Large intestine (tissue), 3 donors: Measurements from ENCODE around the gene EPHA2. TPM values are rescaled to one million over a fixed set of nuclear protein-coding genes. Genes with fewer than 3 reads are reported as not detected.
"Not testable (repeated sequence)": the region's sequence is repeated elsewhere in the genome, so short reads cannot be mapped to it uniquely, and the experiment has no call there.

Experiments used
- DNase-seq, 2 donors: peaks; one replicate each; pipeline versions ENCODE4 v3.0.0 to v3.0.0-alpha.2; 2013
- H3K27ac ChIP-seq: one replicate; pipeline ENCODE4 v1.5.1; 2013; ENCODE audit warnings: low read length
- H3K27me3 ChIP-seq: 2 replicates; pipeline ENCODE4 v1.6.1; 2013; ENCODE audit warnings: low read length; ENCODE audit not compliant: control insufficient read depth, insufficient read depth
- H3K36me3 ChIP-seq: 2 replicates; pipeline ENCODE4 v1.6.1; 2013; ENCODE audit warnings: low read length; ENCODE audit not compliant: control insufficient read depth, insufficient read depth
- H3K4me1 ChIP-seq: one replicate; pipeline ENCODE4 v1.6.1; 2013; ENCODE audit warnings: low read length; ENCODE audit not compliant: control insufficient read depth, insufficient read depth
- H3K4me3 ChIP-seq: one replicate; pipeline ENCODE4 v1.5.1; 2013; ENCODE audit warnings: low read length
- H3K9me3 ChIP-seq: one replicate; pipeline ENCODE4 v1.6.1; 2013; ENCODE audit warnings: mild to moderate bottlenecking, low read depth, low read length, moderate library complexity; ENCODE audit not compliant: control insufficient read depth
- WGBS: methylation state at CpG from one replicate; pipeline ENCODE4 v1.1.5; 2013; ENCODE audit warnings: low lambda C conversion rate; ENCODE audit not compliant: insufficient coverage; 5-methylcytosine and 5-hydroxymethylcytosine counted together
- polyA plus RNA-seq: library from polyadenylated mRNA; unstranded; fragments of 120-200 nt; gene quantifications from one replicate; pipeline ENCODE4 v1.2.1, GENCODE V29; 2013

EPHA2 gene
- polyA plus RNA-seq, 1 donor, result 18.5 TPM

- DNase-seq, H3K27me3 ChIP-seq, H3K4me1 ChIP-seq, H3K36me3 ChIP-seq, H3K27ac ChIP-seq, H3K4me3 ChIP-seq: not testable (repeated sequence)
- H3K9me3 ChIP-seq, result peaks cover 10% of the 10 kb centered on the region
- no CpG with 5 or more reads among the region's 5 CpGs for WGBS
Observed at GRCh38 chr1:16107039-16107438, 48.8 kb downstream of the EPHA2 start.

GRCh38 chr1:16101623-16102022 lies 54.2 kb downstream of the EPHA2 start:
- peak in 1 of 2 donors; percentile 34 for DNase-seq
- Histone ChIP-seq H3K27ac (no peak overlapping the region), H3K4me1 (no peaks in the 10 kb centered on the region), H3K4me3 (no peak overlapping the region), H3K27me3 (no peaks in the 10 kb centered on the region), H3K9me3 (peaks cover 3% of the 10 kb centered on the region), H3K36me3 (no peaks in the 10 kb centered on the region)
- WGBS, result 17% methylated on average over 2 of the region's 9 CpGs

- H3K9me3 ChIP-seq, result peaks cover 3% of the 10 kb centered on the region
- H3K27ac ChIP-seq, result no peak overlapping the region
- H3K4me3 ChIP-seq, result no peak overlapping the region
- no peaks in the 10 kb centered on the region for H3K36me3 ChIP-seq
- no peaks in the 10 kb centered on the region for H3K4me1 ChIP-seq
- H3K27me3 ChIP-seq, result no peaks in the 10 kb centered on the region
- no peak for DNase-seq
- no CpG with 5 or more reads among the region's 1 CpG for WGBS
Observed at GRCh38 chr1:16099412-16099811, 56.5 kb downstream of the EPHA2 start.

- Histone ChIP-seq H3K9me3 (no peaks in the 10 kb centered on the region), H3K4me1 (no peaks in the 10 kb centered on the region), H3K36me3 (no peaks in the 10 kb centered on the region), H3K27ac (no peak overlapping the region), H3K4me3 (no peak overlapping the region), H3K27me3 (no peaks in the 10 kb centered on the region)
- DNase-seq, result no peak
- no CpG with 5 or more reads among the region's 9 CpGs for WGBS
Observed at GRCh38 chr1:16095447-16095846, 60.4 kb downstream of the EPHA2 start.

GRCh38 chr1:16094453-16095158 lies 61.3 kb downstream of the EPHA2 start:
- no peaks in the 10 kb centered on the region for H3K4me1 ChIP-seq
- no peaks in the 10 kb centered on the region for H3K27me3 ChIP-seq
- no peaks in the 10 kb centered on the region for H3K9me3 ChIP-seq
- H3K27ac ChIP-seq, result no peak overlapping the region
- no peak overlapping the region for H3K4me3 ChIP-seq
- WGBS, result no CpG with 5 or more reads among the region's 21 CpGs
- H3K36me3 ChIP-seq, result no peaks in the 10 kb centered on the region
- DNase-seq, result no peak

GRCh38 chr1:16093611-16094010 lies 62.3 kb downstream of the EPHA2 start:
- no peaks in the 10 kb centered on the region for H3K36me3 ChIP-seq
- H3K9me3 ChIP-seq, result no peaks in the 10 kb centered on the region
- no peak overlapping the region for H3K27ac ChIP-seq
- WGBS, result no CpG with 5 or more reads among the region's 9 CpGs
- no peaks in the 10 kb centered on the region for H3K4me1 ChIP-seq
- H3K27me3 ChIP-seq, result no peaks in the 10 kb centered on the region
- H3K4me3 ChIP-seq, result no peak overlapping the region
- no peak for DNase-seq

GRCh38 chr1:16092923-16093511 lies 62.9 kb downstream of the EPHA2 start:
- no peaks in the 10 kb centered on the region for H3K4me1 ChIP-seq
- no peak for DNase-seq
- no peak overlapping the region for H3K4me3 ChIP-seq
- 100% methylated on average over 1 of the region's 9 CpGs for WGBS
- H3K9me3 ChIP-seq, result no peaks in the 10 kb centered on the region
- H3K27me3 ChIP-seq, result no peaks in the 10 kb centered on the region
- no peak overlapping the region for H3K27ac ChIP-seq
- H3K36me3 ChIP-seq, result no peaks in the 10 kb centered on the region

- Histone ChIP-seq H3K27ac (no peak overlapping the region), H3K4me3 (no peak overlapping the region), H3K27me3 (no peaks in the 10 kb centered on the region), H3K9me3 (no peaks in the 10 kb centered on the region), H3K36me3 (no peaks in the 10 kb centered on the region), H3K4me1 (no peaks in the 10 kb centered on the region)
- WGBS, result no CpG with 5 or more reads among the region's 18 CpGs
- DNase-seq, result no peak
Observed at GRCh38 chr1:16092097-16092922, 63.6 kb downstream of the EPHA2 start.

- WGBS, result no CpG with 5 or more reads among the region's 8 CpGs
- Histone ChIP-seq H3K36me3 (no peaks in the 10 kb centered on the region), H3K27me3 (no peaks in the 10 kb centered on the region), H3K4me1 (no peaks in the 10 kb centered on the region), H3K4me3 (no peak overlapping the region), H3K27ac (no peak overlapping the region), H3K9me3 (no peaks in the 10 kb centered on the region)
- DNase-seq, result no peak
Observed at GRCh38 chr1:16091296-16091695, 64.6 kb downstream of the EPHA2 start.

- Histone ChIP-seq H3K9me3 (no peaks in the 10 kb centered on the region), H3K36me3 (no peaks in the 10 kb centered on the region), H3K27ac (no peak overlapping the region), H3K4me1 (no peaks in the 10 kb centered on the region), H3K4me3 (no peak overlapping the region), H3K27me3 (no peaks in the 10 kb centered on the region)
- no CpG with 5 or more reads among the region's 5 CpGs for WGBS
- DNase-seq, result no peak
Observed at GRCh38 chr1:16090076-16090826, 65.6 kb downstream of the EPHA2 start.
